OCI-LY1 (cell line): ENCODE measurements around the gene BAIAP3.
A peak's percentile ranks its signal among the peaks of the same experiment; 100 is the strongest.

Source experiments
- H2AFZ ChIP-seq: fragments of 200-600 bp; sonication (generic), shearing (Covaris generic); 2 replicates; pipeline ENCODE4 v1.6.0; 2014; ENCODE audit warnings: antibody characterized with exemption, mild to moderate bottlenecking, low read length
- H3F3A ChIP-seq: fragments of 200-600 bp; sonication (generic), shearing (Covaris generic); 2 replicates; pipeline ENCODE4 v1.6.0; 2014; ENCODE audit warnings: mild to moderate bottlenecking, antibody characterized with exemption, low read length, moderate library complexity; ENCODE audit not compliant: insufficient read depth
- H3K27ac ChIP-seq: fragments of 200-600 bp; sonication (generic); 2 replicates; pipeline ENCODE4 v1.5.1; 2014; ENCODE audit warnings: low read length, mixed run types, mild to moderate bottlenecking, low read depth; ENCODE audit not compliant: poor library complexity, severe bottlenecking
- H3K27me3 ChIP-seq: fragments of 200-600 bp; sonication (generic); 2 replicates; pipeline ENCODE4 v1.6.0; 2014; ENCODE audit warnings: antibody characterized with exemption, mild to moderate bottlenecking, low read length, moderate library complexity; ENCODE audit not compliant: insufficient read depth
- H3K36me3 ChIP-seq: fragments of 200-600 bp; sonication (generic); 2 replicates; pipeline ENCODE4 v1.6.1; 2014; ENCODE audit warnings: mild to moderate bottlenecking, antibody characterized with exemption, low read length, moderate library complexity, mixed read lengths; ENCODE audit not compliant: insufficient read depth
- H3K4me1 ChIP-seq: fragments of 200-600 bp; sonication (generic); 2 replicates; pipeline ENCODE4 v1.5.1; 2014; ENCODE audit warnings: mild to moderate bottlenecking, low read length, moderate library complexity; ENCODE audit not compliant: insufficient read depth, severe bottlenecking
- H3K4me2 ChIP-seq: fragments of 200-600 bp; sonication (generic), shearing (Covaris generic); 2 replicates; pipeline ENCODE4 v1.6.1; 2014; ENCODE audit warnings: low read length
- H3K4me3 ChIP-seq: fragments of 200-600 bp; sonication (generic); 2 replicates; pipeline ENCODE4 v1.5.1; 2014; ENCODE audit warnings: low read length, low read depth, mild to moderate bottlenecking, mixed read lengths; ENCODE audit not compliant: poor library complexity, severe bottlenecking
- H3K79me2 ChIP-seq: fragments of 200-600 bp; shearing (Covaris generic); 2 replicates; pipeline ENCODE4 v1.6.1; 2016; ENCODE audit warnings: mixed run types, low read length, mixed read lengths; ENCODE audit not compliant: insufficient read depth
- H3K9ac ChIP-seq: fragments of 200-600 bp; sonication (generic), shearing (Covaris generic); 2 replicates; pipeline ENCODE4 v1.6.1; 2014; ENCODE audit warnings: mild to moderate bottlenecking, low read length, mixed read lengths
- H3K9me2 ChIP-seq: fragments of 200-600 bp; sonication (generic), shearing (Covaris generic); 2 replicates; pipeline ENCODE4 v1.6.1; 2014; ENCODE audit warnings: low read depth, mild to moderate bottlenecking, low read length, mixed read lengths
- H3K9me3 ChIP-seq: fragments of 200-600 bp; shearing (Covaris generic); 2 replicates; pipeline ENCODE4 v1.6.1; 2014; ENCODE audit warnings: low read length, mixed read lengths
- H4K20me1 ChIP-seq: fragments of 200-600 bp; sonication (generic), shearing (Covaris generic); 2 replicates; pipeline ENCODE4 v1.6.0; 2016; ENCODE audit warnings: mild to moderate bottlenecking, low read length; ENCODE audit not compliant: insufficient read depth
- EZH2 ChIP-seq: fragments of 200-600 bp; sonication (generic), shearing (Covaris generic); IDR thresholded peaks from 2 replicates; pipeline ENCODE4 v1.8.0; 2017; ENCODE audit warnings: borderline replicate concordance, mixed run types, mild to moderate bottlenecking, antibody characterized with exemption, low read length, moderate library complexity, mixed read lengths
- TF ChIP-seq, protein P1 (sequence below): fragments of 200-600 bp; sonication (generic), shearing (Covaris generic); IDR thresholded peaks from 2 replicates; pipeline ENCODE4 v1.5.1; 2017; ENCODE audit warnings: mild to moderate bottlenecking, antibody characterized with exemption, low read length, moderate library complexity, mixed read lengths

BAIAP3 gene

DNA sequence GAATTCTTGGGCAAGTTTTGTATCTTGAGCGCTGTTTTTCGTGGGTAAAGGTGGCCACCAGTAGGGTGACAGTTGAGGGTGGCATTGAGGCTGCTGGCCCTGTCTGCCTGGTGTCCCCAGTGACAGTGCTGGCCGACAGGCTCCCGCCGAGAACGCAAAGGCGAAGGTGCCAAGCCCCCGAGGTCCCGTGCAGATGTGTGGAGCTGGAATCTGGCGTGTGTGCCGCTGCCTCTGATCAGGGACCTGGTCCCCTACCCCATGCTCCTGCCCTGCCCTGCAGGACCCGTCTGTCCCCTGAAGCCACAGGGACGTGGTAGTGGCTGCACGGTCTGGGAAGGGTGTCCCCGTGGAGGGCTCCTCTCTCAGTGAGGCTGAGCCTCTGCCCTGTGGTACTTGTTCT, 20.5 kb upstream of the BAIAP3 start:
- Histone ChIP-seq H3K4me3 (no peak overlapping the region), H3K79me2 (peaks cover 45% of the 10 kb centered on the region), H3K27ac (no peak overlapping the region), H3K4me2 (0 out of 2 replicates have a peak overlapping the region, but pooled peaks have one; percentile 90), H3K9me3 (no peaks in the 10 kb centered on the region), H3K27me3 (no peaks in the 10 kb centered on the region), H3K36me3 (peaks cover 67% of the 10 kb centered on the region), H3F3A (no peaks in the 10 kb centered on the region), H4K20me1 (no peaks in the 10 kb centered on the region), H2AFZ (no peak overlapping the region), H3K9me2 (no peaks in the 10 kb centered on the region), H3K9ac (no peak overlapping the region), H3K4me1 (peaks cover 17% of the 10 kb centered on the region)
- no peak for TF ChIP-seq EZH2
- TF ChIP-seq, protein P1, sequence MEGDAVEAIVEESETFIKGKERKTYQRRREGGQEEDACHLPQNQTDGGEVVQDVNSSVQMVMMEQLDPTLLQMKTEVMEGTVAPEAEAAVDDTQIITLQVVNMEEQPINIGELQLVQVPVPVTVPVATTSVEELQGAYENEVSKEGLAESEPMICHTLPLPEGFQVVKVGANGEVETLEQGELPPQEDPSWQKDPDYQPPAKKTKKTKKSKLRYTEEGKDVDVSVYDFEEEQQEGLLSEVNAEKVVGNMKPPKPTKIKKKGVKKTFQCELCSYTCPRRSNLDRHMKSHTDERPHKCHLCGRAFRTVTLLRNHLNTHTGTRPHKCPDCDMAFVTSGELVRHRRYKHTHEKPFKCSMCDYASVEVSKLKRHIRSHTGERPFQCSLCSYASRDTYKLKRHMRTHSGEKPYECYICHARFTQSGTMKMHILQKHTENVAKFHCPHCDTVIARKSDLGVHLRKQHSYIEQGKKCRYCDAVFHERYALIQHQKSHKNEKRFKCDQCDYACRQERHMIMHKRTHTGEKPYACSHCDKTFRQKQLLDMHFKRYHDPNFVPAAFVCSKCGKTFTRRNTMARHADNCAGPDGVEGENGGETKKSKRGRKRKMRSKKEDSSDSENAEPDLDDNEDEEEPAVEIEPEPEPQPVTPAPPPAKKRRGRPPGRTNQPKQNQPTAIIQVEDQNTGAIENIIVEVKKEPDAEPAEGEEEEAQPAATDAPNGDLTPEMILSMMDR: no peak

DNA sequence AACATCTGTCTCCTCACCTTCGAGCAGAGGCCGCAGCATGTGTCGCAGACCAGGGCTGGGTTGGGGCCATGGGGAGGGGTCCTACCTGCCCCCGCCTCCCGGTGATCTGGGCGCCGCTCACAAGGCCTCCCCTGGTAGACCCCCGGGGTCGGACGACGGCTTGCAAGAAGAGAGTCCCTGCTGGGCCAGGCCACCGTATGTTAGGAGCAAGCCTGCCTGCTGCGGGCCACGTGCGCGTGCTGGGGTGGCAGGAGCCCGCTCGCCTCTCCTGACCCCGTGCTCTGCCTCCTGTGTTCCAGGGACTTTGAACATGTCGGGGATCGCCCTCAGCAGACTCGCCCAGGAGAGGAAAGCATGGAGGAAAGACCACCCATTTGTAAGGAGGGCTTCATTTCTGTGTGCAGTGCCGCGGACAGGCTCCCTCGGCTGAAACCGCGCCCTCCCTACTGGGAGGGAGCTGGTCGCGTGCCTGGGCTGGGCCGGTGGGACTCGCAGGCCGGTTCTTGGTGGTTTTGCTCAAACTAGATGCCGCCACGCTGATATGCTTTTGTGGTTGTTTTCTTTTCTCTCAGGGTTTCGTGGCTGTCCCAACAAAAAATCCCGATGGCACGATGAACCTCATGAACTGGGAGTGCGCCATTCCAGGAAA, 19.6 kb upstream of the BAIAP3 start:
- Histone ChIP-seq H3K4me2 (no peak overlapping the region), H3K27me3 (no peaks in the 10 kb centered on the region), H3K9ac (no peak overlapping the region), H3K9me3 (no peaks in the 10 kb centered on the region), H3K79me2 (peaks cover 45% of the 10 kb centered on the region), H3K4me1 (peaks cover 17% of the 10 kb centered on the region), H3K27ac (no peak overlapping the region), H4K20me1 (no peaks in the 10 kb centered on the region), H3K9me2 (no peaks in the 10 kb centered on the region), H3F3A (no peaks in the 10 kb centered on the region), H3K4me3 (no peak overlapping the region), H3K36me3 (peaks cover 77% of the 10 kb centered on the region), H2AFZ (no peak overlapping the region)
- TF ChIP-seq, protein P1: no peak
- no peak for TF ChIP-seq EZH2

DNA sequence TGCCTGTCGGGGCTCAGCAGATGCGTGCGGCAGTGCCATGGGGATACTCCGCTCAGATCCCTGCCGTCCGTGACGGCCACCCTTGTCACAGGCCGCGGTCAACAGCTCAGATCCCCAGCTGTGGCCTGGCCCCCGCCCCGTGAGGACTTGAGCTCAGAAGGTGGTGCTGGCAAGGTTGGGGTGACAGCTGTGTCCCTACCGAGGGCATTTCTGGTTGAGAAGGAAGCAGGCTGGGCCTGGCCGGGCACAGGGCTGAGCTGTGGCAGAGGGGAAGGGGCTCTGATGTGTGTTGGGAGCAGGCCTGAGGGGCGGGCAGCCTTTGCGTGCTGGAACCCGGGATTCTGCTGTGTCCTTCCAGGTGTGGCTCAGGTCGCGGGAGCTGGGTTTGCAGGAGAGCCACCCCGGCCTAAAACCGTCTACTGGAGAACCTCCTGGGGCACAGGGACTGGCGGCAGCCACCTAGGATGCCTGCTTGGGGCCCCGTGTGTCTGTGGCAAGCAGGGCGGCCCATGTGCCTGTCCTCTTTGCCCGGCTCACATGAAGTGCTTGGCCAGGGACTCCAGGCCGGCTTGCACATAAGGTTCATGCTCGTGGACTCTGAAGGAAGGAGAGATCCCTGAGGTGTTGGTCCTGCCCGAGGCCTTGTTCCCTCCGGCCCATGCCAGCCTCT, 18.9 kb upstream of the BAIAP3 start:
- H4K20me1 ChIP-seq: no peaks in the 10 kb centered on the region

More for the DNA sequence above, 18.9 kb upstream of the BAIAP3 start:
- no peak overlapping the region for H3K9ac ChIP-seq
- H3K27ac ChIP-seq: no peak overlapping the region
- peaks cover 83% of the 10 kb centered on the region for H3K36me3 ChIP-seq
- TF ChIP-seq, protein P1: no peak
- no peak for TF ChIP-seq EZH2
- H2AFZ ChIP-seq: no peak overlapping the region
- H3K4me1 ChIP-seq: peaks cover 17% of the 10 kb centered on the region
- H3K4me3 ChIP-seq: no peak overlapping the region
- no peaks in the 10 kb centered on the region for H3K27me3 ChIP-seq
- H3K79me2 ChIP-seq: peaks cover 45% of the 10 kb centered on the region
- H3K4me2 ChIP-seq: no peak overlapping the region
- no peaks in the 10 kb centered on the region for H3K9me2 ChIP-seq
- no peaks in the 10 kb centered on the region for H3K9me3 ChIP-seq
- no peaks in the 10 kb centered on the region for H3F3A ChIP-seq
